CD4-positive, alpha-beta T cell treated with Interleukin-15 for 1 hour (primary cell): ENCODE data around the gene SPARCL1.
"Not testable (repeated sequence)": the region's sequence is repeated elsewhere in the genome, so short reads cannot be mapped to it uniquely, and the experiment has no call there.

Experiments
- DNase-seq: peaks from one replicate; pipeline ENCODE4 v3.0.0-alpha.2; 2020

The SPARCL1 gene

GRCh38 chr4:87529187-87529586 lies at the start of gene SPARCL1:
Gene SPARCL1 (minus strand): TSS chr4:87529376. CDS start chr4:87499574, 29,802 bp downstream.
- DNase-seq = no peak

GRCh38 chr4:87575983-87576382 lies 46.8 kb upstream of the SPARCL1 start:
- no peak for DNase-seq

- DNase-seq = no peak
These were observed 46.2 kb upstream of the SPARCL1 start for GRCh38 chr4:87575408-87575807.

- no peak for DNase-seq
These were observed 45.8 kb upstream of the SPARCL1 start for GRCh38 chr4:87574996-87575395.

GRCh38 chr4:87574376-87574775 lies 45.2 kb upstream of the SPARCL1 start:
- not testable (repeated sequence) for DNase-seq

- no peak for DNase-seq
These were observed 41.2 kb upstream of the SPARCL1 start for GRCh38 chr4:87570290-87570805.

GRCh38 chr4:87567191-87567590 lies 38.0 kb upstream of the SPARCL1 start:
- DNase-seq = no peak

- no peak for DNase-seq
These were observed 37.1 kb upstream of the SPARCL1 start for GRCh38 chr4:87566276-87566675.

GRCh38 chr4:87565746-87566145 lies 36.6 kb upstream of the SPARCL1 start:
- no peak for DNase-seq

- DNase-seq = no peak
These were observed 31.6 kb upstream of the SPARCL1 start for GRCh38 chr4:87560802-87561201.

GRCh38 chr4:87559090-87559837 lies 30.1 kb upstream of the SPARCL1 start:
- DNase-seq = peak; percentile 54

- DNase-seq = no peak
These were observed 28.2 kb upstream of the SPARCL1 start for GRCh38 chr4:87557348-87557747.

GRCh38 chr4:87555773-87556619 lies 26.8 kb upstream of the SPARCL1 start:
- DNase-seq = no peak

- no peak for DNase-seq
These were observed 24.0 kb upstream of the SPARCL1 start for GRCh38 chr4:87553182-87553581.

- DNase-seq = no peak
These were observed 22.2 kb upstream of the SPARCL1 start for GRCh38 chr4:87551361-87551760.

GRCh38 chr4:87547016-87547708 lies 18.0 kb upstream of the SPARCL1 start:
- no peak for DNase-seq

GRCh38 chr4:87545052-87545451 lies 15.9 kb upstream of the SPARCL1 start:
- DNase-seq = no peak

- DNase-seq = no peak
These were observed 14.8 kb upstream of the SPARCL1 start for GRCh38 chr4:87543835-87544461.

GRCh38 chr4:87542734-87543312 lies 13.6 kb upstream of the SPARCL1 start:
- DNase-seq = no peak

GRCh38 chr4:87541956-87542709 lies 13.0 kb upstream of the SPARCL1 start:
- no peak for DNase-seq

- no peak for DNase-seq
These were observed 12.3 kb upstream of the SPARCL1 start for GRCh38 chr4:87541521-87541920.
